ENCODE measurements around the gene DGCR2. TPM values are rescaled to one million over a fixed set of nuclear protein-coding genes. Genes with fewer than 3 reads are reported as not detected.

Gene DGCR2
- total RNA-seq, 1 experiment from 2014 or later: 42.9 TPM

- CTCF ChIA-PET: interaction anchor here (1.4 kb wide), 1 partner anchor 508 kb away, joined by 3 read pairs; no protein-coding TSS in a partner anchor
- no peaks in the 10 kb centered on the region for H3K27me3 ChIP-seq (ENCODE audit: insufficient read depth, low read length)
- H3K9me2 ChIP-seq (ENCODE audit: insufficient read depth): no peaks in the 10 kb centered on the region
- peak overlapping the region; percentile 90 for H3K9ac ChIP-seq (ENCODE audit: low read length)
- peaks cover 55% of the 10 kb centered on the region for H3K79me2 ChIP-seq (ENCODE audit: insufficient read depth, low read length)
- POLR2A ChIA-PET: interaction anchor here (1.5 to 1.7 kb wide), 2 partner anchors 11 to 23 kb away, joined by 5 to 6 read pairs; partner anchors contain the start of gene ESS2
- peak; percentile 21 for ATAC-seq
- intact Hi-C loops (cut with micrococcal nuclease): loop anchor here (5.0 kb wide), 1 partner anchor 356 kb away; the partner anchor contains the start of genes CDC45 and UFD1
- TF ChIP-seq ZFX (IDR thresholded peaks at IDR 0.05) (peak; percentile 57; the same call in 1 of the 2 replicates), CTCF (IDR thresholded peaks at IDR 0.05 in 2 of 3, conservative IDR thresholded peaks at IDR 0.05 in 1 of 3; ENCODE audit: borderline replicate concordance in 1 of 3, insufficient read depth in 1 of 3, low read depth in 2 of 3, low read length in 2 of 3) (no peak)
- H3K4me2 ChIP-seq (ENCODE audit: low read length): peak overlapping the region; percentile 79
- 0 out of 2 replicates have a peak, but pooled peaks cover 3% of the 10 kb centered on the region for H4K20me1 ChIP-seq (ENCODE audit: insufficient read depth)
- DNase-seq (ENCODE audit: low read depth, low spot score): no peak
- H3K4me3 ChIP-seq (replicated peaks in 1 of 2; ENCODE audit: low read depth in 1 of 2, low read length in 2 of 2): peak overlapping the region; percentile 86 to 95
- RAD21 ChIA-PET (ENCODE audit: low non-redundant PET in 1 of 2, low total read pairs in 2 of 2, uncharacterized antibody in 2 of 2, unreplicated experiment in 2 of 2): no interaction called here
- H3K27ac ChIP-seq (ENCODE audit: low read depth, low read length): peak overlapping the region; percentile 76
- H3K4me1 ChIP-seq (ENCODE audit: control insufficient read depth in 1 of 2, insufficient read depth in 2 of 2, low read length in 2 of 2): peaks cover 10 to 23% of the 10 kb centered on the region in 2 experiments
- H3K9me3 ChIP-seq (ENCODE audit: control insufficient read depth in 1 of 2, insufficient read depth in 1 of 2, low read depth in 1 of 2, low read length in 2 of 2): no peaks in the 10 kb centered on the region
- H2AFZ ChIP-seq (ENCODE audit: low read depth, low read length, poor library complexity, severe bottlenecking): no peak overlapping the region
- BruUV-seq (replicated peaks): no TSS peak
- 0 out of 4 replicates have a peak, but pooled peaks cover 0 to 4% of the 10 kb centered on the region in 2 experiments for H3K36me3 ChIP-seq (ENCODE audit: control insufficient read depth in 1 of 2, insufficient read depth in 2 of 2, low read length in 2 of 2)
These were observed 525 bp downstream of the DGCR2 start for GRCh38 chr22:19121631-19122142.

- Histone ChIP-seq H3K79me2 (ENCODE audit: insufficient read depth, low read length) (peaks cover 61% of the 10 kb centered on the region), H3K4me1 (ENCODE audit: control insufficient read depth in 1 of 2, insufficient read depth in 2 of 2, low read length in 2 of 2) (peaks cover 10 to 23% of the 10 kb centered on the region in 2 experiments), H4K20me1 (ENCODE audit: insufficient read depth) (0 out of 2 replicates have a peak, but pooled peaks cover 3% of the 10 kb centered on the region), H3K27ac (ENCODE audit: low read depth, low read length) (peak overlapping the region; percentile 76), H3K9ac (ENCODE audit: low read length) (peak overlapping the region; percentile 90), H3K27me3 (ENCODE audit: insufficient read depth, low read length) (no peaks in the 10 kb centered on the region), H3K4me3 (replicated peaks in 1 of 2; ENCODE audit: low read depth in 1 of 2, low read length in 2 of 2) (peak overlapping the region; percentile 86 to 95), H3K9me2 (ENCODE audit: insufficient read depth) (no peaks in the 10 kb centered on the region), H3K36me3 (ENCODE audit: control insufficient read depth in 1 of 2, insufficient read depth in 2 of 2, low read length in 2 of 2) (0 out of 4 replicates have a peak, but pooled peaks cover 0 to 4% of the 10 kb centered on the region in 2 experiments), H2AFZ (ENCODE audit: low read depth, low read length, poor library complexity, severe bottlenecking) (no peak overlapping the region), H3K4me2 (ENCODE audit: low read length) (peak overlapping the region; percentile 79), H3K9me3 (ENCODE audit: control insufficient read depth in 1 of 2, insufficient read depth in 1 of 2, low read depth in 1 of 2, low read length in 2 of 2) (no peaks in the 10 kb centered on the region)
- RAD21 ChIA-PET (ENCODE audit: low non-redundant PET in 1 of 2, low total read pairs in 2 of 2, uncharacterized antibody in 2 of 2, unreplicated experiment in 2 of 2): no interaction called here
- ATAC-seq (peak; percentile 59), DNase-seq (ENCODE audit: low read depth, low spot score) (peak; percentile 27)
- TF ChIP-seq FOSL1 (IDR thresholded peaks at IDR 0.05; ENCODE audit: low read depth) (no peak), ATF3 (IDR thresholded peaks at IDR 0.05) (no peak), EZH2 (IDR thresholded peaks at IDR 0.05) (no peak), EGR1 (IDR thresholded peaks at IDR 0.05; ENCODE audit: low read depth) (no peak), ELF1 (IDR thresholded peaks at IDR 0.05; ENCODE audit: borderline replicate concordance, low read depth) (no peak), SRF (IDR thresholded peaks at IDR 0.05; ENCODE audit: low read depth) (no peak), EZH2phosphoT487 (IDR thresholded peaks at IDR 0.05; ENCODE audit: borderline replicate concordance) (no peak), ZFX (IDR thresholded peaks at IDR 0.05) (no peak), SP1 (IDR thresholded peaks at IDR 0.05; ENCODE audit: low read depth) (no peak), ZNF274 (IDR thresholded peaks at IDR 0.05; ENCODE audit: low read depth, low read length) (no peak)
- TF ChIP-seq, protein P1, sequence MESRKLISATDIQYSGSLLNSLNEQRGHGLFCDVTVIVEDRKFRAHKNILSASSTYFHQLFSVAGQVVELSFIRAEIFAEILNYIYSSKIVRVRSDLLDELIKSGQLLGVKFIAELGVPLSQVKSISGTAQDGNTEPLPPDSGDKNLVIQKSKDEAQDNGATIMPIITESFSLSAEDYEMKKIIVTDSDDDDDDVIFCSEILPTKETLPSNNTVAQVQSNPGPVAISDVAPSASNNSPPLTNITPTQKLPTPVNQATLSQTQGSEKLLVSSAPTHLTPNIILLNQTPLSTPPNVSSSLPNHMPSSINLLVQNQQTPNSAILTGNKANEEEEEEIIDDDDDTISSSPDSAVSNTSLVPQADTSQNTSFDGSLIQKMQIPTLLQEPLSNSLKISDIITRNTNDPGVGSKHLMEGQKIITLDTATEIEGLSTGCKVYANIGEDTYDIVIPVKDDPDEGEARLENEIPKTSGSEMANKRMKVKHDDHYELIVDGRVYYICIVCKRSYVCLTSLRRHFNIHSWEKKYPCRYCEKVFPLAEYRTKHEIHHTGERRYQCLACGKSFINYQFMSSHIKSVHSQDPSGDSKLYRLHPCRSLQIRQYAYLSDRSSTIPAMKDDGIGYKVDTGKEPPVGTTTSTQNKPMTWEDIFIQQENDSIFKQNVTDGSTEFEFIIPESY (IDR thresholded peaks at IDR 0.05; ENCODE audit: extremely low read depth, insufficient replicate concordance, low read length): no peak
- CTCF ChIA-PET: no interaction called here
- POLR2A ChIA-PET: interaction anchor here (1.5 kb wide), 1 partner anchor 10 kb away, joined by 6 read pairs; no protein-coding TSS in a partner anchor
- intact Hi-C loops (cut with micrococcal nuclease): loop anchor here (5.0 kb wide), 1 partner anchor 356 kb away; the partner anchor contains the start of genes CDC45 and UFD1
- TSS peak; percentile 60 for BruUV-seq (replicated peaks)
These were observed 1.2 kb downstream of the DGCR2 start for GRCh38 chr22:19120829-19121630.
